Erythroblast (primary cell): Measurements from ENCODE around the gene EXOC5.
A peak's percentile ranks its signal among the peaks of the same experiment; 100 is the strongest.
"Not testable (repeated sequence)": the region's sequence is repeated elsewhere in the genome, so short reads cannot be mapped to it uniquely, and the experiment has no call there.

Source experiments
- DNase-seq, 2 experiments: peaks; one replicate each; lab custom pipeline; 2025; lab: John Stamatoyannopoulos, UW
- GATA1 ChIP-seq: IDR thresholded peaks from 2 replicates; pipeline ENCODE4 v1.6.1; 2011; ENCODE audit warnings: low read depth, mild to moderate bottlenecking, control low read depth, low read length, moderate library complexity
- POLR2A ChIP-seq: IDR thresholded peaks from 2 replicates; pipeline ENCODE4 v1.6.1; 2011; ENCODE audit warnings: mild to moderate bottlenecking, low read length

EXOC5 gene

GRCh38 chr14:57277062-57277461 lies 8.4 kb upstream of the EXOC5 start:
- DNase-seq: no peak
- TF ChIP-seq POLR2A (no peak), GATA1 (no peak)

DNA sequence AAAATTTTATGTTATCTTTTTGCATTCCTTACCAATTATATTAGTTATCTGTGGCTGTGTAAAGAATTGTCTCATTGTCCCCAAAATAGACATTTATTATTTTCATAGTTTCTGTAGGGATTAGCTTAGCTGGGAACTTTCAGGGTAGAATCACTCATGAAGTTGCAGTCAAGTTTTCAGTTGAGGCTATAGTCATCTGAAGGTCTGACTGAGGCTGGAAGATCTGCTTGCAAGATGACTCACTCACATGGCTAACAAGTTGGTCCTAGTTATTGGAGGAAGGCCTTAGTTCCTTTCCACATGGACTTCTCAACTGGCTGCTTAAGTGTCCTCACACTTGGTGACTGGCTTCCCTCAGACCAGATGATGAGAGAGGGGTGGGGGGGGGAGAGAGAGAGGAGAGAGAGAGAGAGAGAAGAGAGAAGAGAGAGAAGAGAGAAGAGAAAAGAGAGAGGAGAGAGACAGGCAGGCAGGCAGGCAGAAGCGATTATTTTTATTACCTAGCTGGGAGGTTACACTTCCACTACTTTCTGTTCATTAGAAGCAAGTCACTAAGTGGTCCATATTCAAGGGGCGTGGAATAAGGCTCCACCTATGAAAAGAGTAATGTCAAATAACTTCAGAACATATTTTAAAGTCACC lies 6.4 kb upstream of the EXOC5 start:
- TF ChIP-seq POLR2A: no peak
- TF ChIP-seq GATA1: no peak

DNA sequence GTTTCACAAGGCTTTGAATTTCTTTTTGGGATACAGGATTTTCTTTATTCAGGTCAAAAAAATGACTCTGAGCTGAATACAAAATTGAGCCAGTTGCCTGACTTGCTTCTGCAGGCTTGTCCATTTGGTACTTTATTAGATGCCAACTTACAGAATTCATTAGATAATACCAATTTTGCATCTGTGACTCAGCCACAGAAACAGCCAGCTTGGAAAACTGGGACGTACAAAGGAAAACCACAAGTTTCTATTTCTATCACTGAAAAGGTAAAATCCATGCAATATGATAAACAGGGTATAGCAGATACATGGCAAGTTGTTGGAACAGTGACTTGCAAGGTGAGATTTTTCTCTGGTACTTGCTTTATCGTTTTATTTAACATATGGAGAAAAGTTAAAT lies 5.8 kb upstream of the EXOC5 start:
- DNase-seq: no peak
- no peak for TF ChIP-seq POLR2A
- no peak for TF ChIP-seq GATA1

More for the DNA sequence above, 6.4 kb upstream of the EXOC5 start:
- no peak for DNase-seq

- DNase-seq: no peak
- TF ChIP-seq POLR2A (no peak), GATA1 (no peak)
These were observed 4.5 kb upstream of the EXOC5 start for GRCh38 chr14:57273236-57273635.

GRCh38 chr14:57266065-57266464 lies 2.6 kb downstream of the EXOC5 start:
- no peak for DNase-seq
- TF ChIP-seq GATA1 (no peak), POLR2A (no peak)

GRCh38 chr14:57262117-57262516 lies 6.6 kb downstream of the EXOC5 start:
- DNase-seq: no peak
- TF ChIP-seq GATA1: no peak
- TF ChIP-seq POLR2A: no peak

DNA sequence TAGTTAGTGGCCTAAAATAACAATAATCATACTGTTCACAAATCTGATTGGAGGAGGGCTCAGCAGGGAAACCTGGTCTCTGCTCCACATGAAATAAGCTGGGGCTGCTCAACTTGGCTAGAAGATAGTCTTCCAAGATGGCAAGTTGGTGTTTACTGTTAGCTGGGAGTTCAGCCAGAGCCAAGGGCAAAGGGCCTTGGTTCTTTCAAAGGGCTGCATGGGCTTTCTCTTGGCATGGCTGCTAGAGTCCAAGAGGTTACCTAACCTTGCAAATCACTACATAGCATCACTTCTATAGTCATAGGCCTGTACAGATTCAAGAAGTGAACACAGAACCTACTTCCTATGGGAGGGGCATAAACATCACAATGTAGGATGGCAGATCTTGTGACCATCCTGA lies 7.1 kb downstream of the EXOC5 start:
- TF ChIP-seq POLR2A (no peak), GATA1 (no peak)
- DNase-seq: no peak

DNA sequence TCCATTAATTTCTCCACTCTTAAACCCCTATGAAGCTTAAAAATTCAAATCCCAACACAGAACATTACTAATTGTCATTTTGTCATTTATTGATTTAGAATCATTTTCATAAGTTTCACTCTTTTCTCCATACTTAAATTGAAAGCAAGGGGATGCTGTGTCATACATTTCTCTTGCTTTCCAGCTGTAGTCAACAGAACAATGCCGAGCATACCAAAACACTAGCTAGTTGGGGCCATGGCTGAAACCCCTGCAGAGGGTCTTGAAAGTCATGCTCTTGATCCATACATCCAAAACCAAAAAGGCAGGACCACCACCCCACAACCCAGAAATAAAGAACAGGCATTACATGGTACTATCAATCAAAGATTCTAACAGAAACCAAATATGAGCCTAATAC lies 9.0 kb downstream of the EXOC5 start:
- DNase-seq: no peak
- no peak for TF ChIP-seq POLR2A
- TF ChIP-seq GATA1: no peak

DNA sequence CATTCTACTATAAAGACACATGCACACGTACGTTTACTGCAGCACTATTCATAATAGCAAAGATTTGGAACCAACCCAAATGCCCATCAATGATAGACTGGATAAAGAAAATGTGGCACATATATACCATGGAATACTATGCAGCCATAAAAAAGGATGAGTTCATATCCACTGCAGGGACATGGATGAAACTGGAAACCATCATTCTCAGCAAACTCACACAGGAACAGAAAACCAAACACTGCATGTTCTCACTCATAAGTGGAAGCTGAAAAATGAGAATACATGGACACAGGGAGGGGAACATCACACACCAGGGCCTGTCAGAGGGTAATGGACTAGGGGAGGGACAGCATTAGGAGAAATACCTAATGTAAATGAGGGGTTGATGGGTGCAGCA lies 10.5 kb downstream of the EXOC5 start:
- DNase-seq: not testable (repeated sequence)

DNA sequence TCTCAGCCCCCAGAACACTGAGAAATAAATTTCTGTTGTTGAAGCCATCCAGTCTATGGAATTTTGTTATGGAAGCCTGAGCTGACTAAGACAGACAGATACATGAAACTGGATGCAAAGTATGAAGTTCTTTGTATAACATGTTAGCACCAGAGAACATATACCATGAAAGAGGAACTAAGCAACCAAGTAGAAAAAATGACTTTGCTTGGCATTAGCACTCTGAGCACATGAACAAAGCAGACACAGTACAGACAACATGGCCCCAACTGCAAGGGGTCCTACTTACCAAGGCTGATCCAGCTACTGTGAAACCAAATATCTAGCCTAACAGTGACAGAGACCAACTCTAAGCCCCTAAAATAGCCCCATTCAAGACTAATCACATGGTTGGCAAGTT lies 13.8 kb downstream of the EXOC5 start:
- TF ChIP-seq GATA1 (no peak), POLR2A (no peak)
- no peak for DNase-seq

GRCh38 chr14:57246933-57247657 lies 21.6 kb downstream of the EXOC5 start:
- DNase-seq: no peak
- TF ChIP-seq POLR2A: no peak
- no peak for TF ChIP-seq GATA1

GRCh38 chr14:57245941-57246340 lies 22.8 kb downstream of the EXOC5 start:
- no peak for DNase-seq
- TF ChIP-seq POLR2A (no peak), GATA1 (no peak)

DNA sequence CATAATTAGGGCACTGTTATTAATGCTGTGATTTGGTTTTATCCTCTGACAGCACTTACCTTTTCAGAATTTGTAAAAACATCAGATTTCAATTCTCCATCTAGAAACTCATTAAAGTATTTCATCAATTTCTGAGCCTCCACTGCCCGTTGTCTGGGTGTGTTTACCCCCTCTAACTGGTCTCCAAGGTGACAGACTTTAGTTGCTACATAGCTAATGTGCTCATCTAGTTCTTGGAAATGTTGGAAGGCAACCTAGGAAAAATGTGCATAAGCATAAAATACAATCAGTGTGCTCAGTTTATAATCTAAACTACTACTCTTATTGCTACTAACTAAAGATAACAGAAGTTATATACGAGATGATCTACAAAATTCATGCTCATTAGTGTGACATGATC lies 24.6 kb downstream of the EXOC5 start:
- DNase-seq: no peak
- TF ChIP-seq POLR2A (no peak), GATA1 (no peak)

GRCh38 chr14:57243320-57243719 lies 25.4 kb downstream of the EXOC5 start:
- TF ChIP-seq POLR2A (no peak), GATA1 (no peak)
- DNase-seq: no peak

DNA sequence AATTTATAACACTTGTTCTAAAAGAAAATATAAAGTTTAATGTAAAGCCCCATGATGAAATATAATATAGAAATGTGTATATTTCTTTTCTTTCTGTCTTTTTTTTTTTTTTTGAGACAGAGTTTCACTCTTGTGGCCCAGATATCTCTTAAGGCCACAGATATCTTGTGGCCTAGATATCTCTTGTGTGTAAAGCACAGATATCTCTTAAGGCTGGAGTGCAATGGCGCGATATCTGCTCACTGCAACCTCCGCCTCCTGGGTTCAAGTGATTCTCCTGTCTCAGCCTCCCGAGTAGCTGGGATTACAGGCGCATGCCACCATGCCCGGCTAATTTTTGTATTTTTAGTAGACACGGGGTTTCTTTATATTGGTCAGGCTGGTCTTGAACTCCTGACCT lies 28.6 kb downstream of the EXOC5 start:
- DNase-seq: peak; percentile 39 to 80
